ENCODE measurements around the gene RIMS3.
"Not testable (repeated sequence)": the region's sequence is repeated elsewhere in the genome, so short reads cannot be mapped to it uniquely, and the experiment has no call there.

Gene RIMS3

DNA sequence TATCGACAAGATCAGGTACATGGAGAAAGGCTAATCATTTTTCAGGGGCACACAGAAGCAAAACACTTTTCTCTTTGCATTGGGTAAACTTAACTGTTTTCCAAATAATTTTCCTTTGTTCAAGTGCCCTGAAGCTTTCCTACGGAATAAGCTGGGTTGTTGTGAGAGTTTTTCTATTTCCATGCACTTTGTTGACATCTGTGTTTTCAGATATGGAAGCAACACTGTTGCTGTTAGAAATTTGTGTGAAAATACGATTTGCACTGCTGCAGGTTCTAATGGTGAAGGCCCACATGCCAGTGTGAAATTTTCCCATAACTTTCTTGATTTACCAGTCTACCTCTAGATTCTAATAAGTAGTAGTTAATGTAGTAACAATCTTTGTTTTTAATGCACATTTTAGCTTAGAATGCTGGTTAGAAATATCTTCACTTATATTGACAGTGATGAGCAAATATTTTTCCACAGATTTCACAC, 44.4 kb upstream of the RIMS3 start:
- in situ Hi-C loops (cut with HindIII; ENCODE audit: low sequenced_read_pairs) = no loop called here
- TF ChIP-seq, protein P1, sequence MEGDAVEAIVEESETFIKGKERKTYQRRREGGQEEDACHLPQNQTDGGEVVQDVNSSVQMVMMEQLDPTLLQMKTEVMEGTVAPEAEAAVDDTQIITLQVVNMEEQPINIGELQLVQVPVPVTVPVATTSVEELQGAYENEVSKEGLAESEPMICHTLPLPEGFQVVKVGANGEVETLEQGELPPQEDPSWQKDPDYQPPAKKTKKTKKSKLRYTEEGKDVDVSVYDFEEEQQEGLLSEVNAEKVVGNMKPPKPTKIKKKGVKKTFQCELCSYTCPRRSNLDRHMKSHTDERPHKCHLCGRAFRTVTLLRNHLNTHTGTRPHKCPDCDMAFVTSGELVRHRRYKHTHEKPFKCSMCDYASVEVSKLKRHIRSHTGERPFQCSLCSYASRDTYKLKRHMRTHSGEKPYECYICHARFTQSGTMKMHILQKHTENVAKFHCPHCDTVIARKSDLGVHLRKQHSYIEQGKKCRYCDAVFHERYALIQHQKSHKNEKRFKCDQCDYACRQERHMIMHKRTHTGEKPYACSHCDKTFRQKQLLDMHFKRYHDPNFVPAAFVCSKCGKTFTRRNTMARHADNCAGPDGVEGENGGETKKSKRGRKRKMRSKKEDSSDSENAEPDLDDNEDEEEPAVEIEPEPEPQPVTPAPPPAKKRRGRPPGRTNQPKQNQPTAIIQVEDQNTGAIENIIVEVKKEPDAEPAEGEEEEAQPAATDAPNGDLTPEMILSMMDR (IDR thresholded peaks at IDR 0.05; ENCODE audit: low read depth, low read length, missing control alignments) = no peak
- H3K4me3 ChIP-seq (ENCODE audit: low read depth, low read length) = peak overlapping the region; percentile 68
- DNase-seq (ENCODE audit: low read depth) = no peak

DNA sequence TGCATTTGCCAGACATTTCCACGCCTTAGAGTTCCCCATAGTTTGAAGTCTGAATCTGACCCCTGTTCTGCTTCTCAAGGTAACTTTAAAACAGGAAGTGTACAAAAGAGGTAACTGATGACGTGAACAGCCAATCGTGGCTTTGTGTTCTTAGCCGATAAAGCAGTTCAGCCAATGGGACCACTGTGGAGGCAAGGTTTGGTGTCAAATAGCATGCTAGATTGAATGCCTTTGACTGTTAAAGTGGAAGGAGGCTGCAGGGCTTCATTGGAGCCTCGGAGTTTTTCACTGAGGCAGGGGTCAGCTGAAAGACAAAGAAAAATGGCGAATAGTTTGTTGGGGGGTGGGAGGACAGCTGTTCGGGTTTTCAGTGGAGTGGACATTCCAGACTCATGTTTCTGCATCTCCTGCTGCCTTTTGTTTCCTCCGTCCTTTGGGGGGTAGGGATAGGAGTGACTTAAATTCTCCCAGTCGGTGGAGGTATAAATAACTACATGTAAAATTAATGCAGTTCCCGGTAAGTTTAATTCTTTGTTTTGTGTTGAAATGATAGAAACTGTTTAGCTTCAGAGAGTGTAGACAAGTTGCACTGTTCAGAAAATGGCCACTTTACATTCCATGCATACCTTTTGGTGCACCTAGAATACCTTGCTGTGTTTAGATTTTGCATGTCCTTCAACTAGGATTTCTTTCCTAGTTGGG, 43.8 kb upstream of the RIMS3 start:
- in situ Hi-C loops (cut with HindIII; ENCODE audit: low sequenced_read_pairs) = no loop called here
- peak overlapping the region; percentile 68 for H3K4me3 ChIP-seq (ENCODE audit: low read depth, low read length)
- TF ChIP-seq, protein P1 (IDR thresholded peaks at IDR 0.05; ENCODE audit: low read depth, low read length, missing control alignments) = no peak
- DNase-seq (ENCODE audit: low read depth) = peak; percentile 97

GRCh38 chr1:40708750-40709099, 43.2 kb upstream of the RIMS3 start:
- peak overlapping the region; percentile 68 for H3K4me3 ChIP-seq (ENCODE audit: low read depth, low read length)
- TF ChIP-seq, protein P1 (IDR thresholded peaks at IDR 0.05; ENCODE audit: low read depth, low read length, missing control alignments) = no peak
- peak; percentile 78 for DNase-seq (ENCODE audit: low read depth)
- in situ Hi-C loops (cut with HindIII; ENCODE audit: low sequenced_read_pairs) = no loop called here

DNA sequence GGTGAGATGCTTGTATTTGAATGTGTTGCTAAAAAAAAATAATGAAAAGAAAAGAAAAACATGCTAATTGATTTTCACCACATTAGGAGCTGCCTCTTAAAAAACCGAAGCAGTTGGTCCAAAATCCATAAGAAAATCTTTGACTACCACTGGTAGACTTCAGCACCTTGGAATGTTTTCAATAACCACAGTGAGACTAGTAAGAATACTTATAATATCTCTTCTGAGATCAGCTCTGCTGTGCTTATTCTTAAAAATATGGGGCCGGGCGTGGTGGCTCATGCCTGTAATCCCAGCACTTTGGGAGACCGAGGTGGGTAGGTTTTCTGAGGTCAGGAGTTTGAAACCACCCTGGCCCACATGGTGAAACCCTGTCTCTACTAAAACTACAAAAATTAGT, 41.1 kb upstream of the RIMS3 start:
- TF ChIP-seq, protein P1 (IDR thresholded peaks at IDR 0.05; ENCODE audit: low read depth, low read length, missing control alignments) = no peak
- DNase-seq (ENCODE audit: low read depth) = no peak
- in situ Hi-C loops (cut with HindIII; ENCODE audit: low sequenced_read_pairs) = no loop called here
- H3K4me3 ChIP-seq (ENCODE audit: low read depth, low read length) = no peak overlapping the region

GRCh38 chr1:40704817-40705733, 39.6 kb upstream of the RIMS3 start:
- in situ Hi-C loops (cut with HindIII; ENCODE audit: low sequenced_read_pairs) = no loop called here
- TF ChIP-seq, protein P1 (IDR thresholded peaks at IDR 0.05; ENCODE audit: low read depth, low read length, missing control alignments) = no peak
- H3K4me3 ChIP-seq (ENCODE audit: low read depth, low read length) = no peak overlapping the region
- DNase-seq (ENCODE audit: low read depth) = no peak

DNA sequence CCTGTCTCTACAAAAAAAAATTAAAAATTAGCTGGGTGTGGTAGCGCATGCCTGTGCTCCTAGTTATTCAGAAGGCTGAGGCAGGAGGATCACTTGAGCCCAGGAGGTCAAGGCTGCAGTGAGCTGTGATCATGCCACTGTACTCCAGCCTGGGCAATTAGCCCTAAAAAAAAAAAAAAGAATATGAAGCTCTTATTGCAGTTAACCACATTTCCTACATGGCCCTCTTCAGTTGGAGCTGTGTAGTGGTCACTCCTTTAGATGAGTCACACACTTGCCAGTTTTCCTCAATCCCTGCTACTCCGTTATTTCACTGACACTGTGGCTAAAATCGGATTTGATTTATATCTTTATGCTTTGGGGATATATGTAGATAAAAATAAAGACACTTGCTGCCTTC, 37.8 kb upstream of the RIMS3 start:
- TF ChIP-seq, protein P1 (IDR thresholded peaks at IDR 0.05; ENCODE audit: low read depth, low read length, missing control alignments) = no peak
- in situ Hi-C loops (cut with HindIII; ENCODE audit: low sequenced_read_pairs) = no loop called here
- DNase-seq (ENCODE audit: low read depth) = peak; percentile 75
- no peak overlapping the region for H3K4me3 ChIP-seq (ENCODE audit: low read depth, low read length)

DNA sequence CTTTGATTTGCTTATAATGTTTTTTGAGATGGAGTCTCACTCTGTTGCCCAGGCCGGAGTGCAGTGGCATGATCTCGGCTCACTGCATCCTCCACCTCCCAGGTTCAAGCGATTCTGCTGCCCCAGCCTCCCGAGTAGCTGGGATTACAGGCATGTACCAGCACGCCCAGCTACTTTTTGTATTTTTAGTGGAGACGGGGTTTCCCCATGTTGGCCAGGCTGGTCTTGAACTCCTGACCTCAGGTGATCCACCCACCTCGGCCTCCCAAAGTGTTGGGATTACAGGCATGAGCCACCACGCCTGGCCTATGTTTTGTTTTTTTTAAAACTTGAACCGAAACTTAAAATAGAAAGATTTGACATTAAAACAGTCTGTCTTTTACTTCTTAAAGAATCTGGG, 37.3 kb upstream of the RIMS3 start:
- H3K4me3 ChIP-seq (ENCODE audit: low read depth, low read length); DNase-seq (ENCODE audit: low read depth); in situ Hi-C loops (cut with HindIII; ENCODE audit: low sequenced_read_pairs): not testable (repeated sequence)
